GM12801 (cell line): Measurements from ENCODE around the gene MYADM.

Experiments
- TF ChIP-seq, protein P1 (sequence below): IDR thresholded peaks from one replicate; pipeline ENCODE4 v1.5.1; 2011; ENCODE audit warnings: control low read depth; ENCODE audit not compliant: insufficient read length; ENCODE audit errors: extremely low read depth

MYADM gene, protein sequence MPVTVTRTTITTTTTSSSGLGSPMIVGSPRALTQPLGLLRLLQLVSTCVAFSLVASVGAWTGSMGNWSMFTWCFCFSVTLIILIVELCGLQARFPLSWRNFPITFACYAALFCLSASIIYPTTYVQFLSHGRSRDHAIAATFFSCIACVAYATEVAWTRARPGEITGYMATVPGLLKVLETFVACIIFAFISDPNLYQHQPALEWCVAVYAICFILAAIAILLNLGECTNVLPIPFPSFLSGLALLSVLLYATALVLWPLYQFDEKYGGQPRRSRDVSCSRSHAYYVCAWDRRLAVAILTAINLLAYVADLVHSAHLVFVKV

DNA sequence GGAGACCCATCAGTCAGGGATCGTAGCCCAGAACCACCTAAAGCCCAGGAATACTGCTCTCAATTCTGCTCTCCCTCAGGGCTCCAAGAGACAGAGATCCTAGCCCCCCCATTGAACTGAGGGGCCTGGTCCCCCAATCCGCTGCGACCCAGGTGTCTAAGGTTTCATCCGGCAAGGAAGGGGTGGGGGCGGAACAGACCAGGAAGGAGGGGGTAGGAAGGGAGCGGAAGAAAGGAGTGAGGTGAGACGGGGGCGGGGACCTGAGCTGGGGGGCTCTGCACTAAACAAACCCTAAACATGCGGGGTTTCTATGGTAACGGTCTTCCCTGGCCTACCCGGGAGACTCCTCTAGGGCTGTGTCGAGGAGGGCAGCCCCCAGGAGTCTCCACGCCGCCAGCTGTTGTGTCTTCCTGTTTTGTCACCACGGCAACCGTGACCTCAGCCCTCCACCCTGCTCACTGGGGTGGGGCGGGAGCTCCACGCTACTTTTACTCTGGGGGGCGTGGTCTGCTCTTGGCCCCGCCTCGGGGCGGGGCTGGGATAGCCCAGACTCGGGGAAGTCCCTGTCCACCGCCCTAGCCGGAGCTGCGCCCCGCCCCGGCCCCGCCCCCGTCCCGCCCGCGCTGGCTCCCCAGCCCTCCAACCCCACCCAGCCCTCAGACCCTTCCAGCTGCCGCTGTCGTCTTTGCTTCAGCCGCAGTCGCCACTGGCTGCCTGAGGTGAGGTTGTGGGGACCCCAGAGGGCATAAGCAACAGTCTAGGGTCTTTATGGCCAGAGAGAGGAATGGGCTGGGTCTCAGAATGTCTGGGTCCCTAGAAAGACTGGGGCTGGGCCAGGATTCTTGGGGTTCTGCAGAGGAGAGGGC, at the start of gene MYADM:
Gene MYADM (plus strand): TSS at position 659 of the 866 bp plus-strand sequence. CDS start 5,647 bp downstream, outside the sequence.
- TF ChIP-seq, protein P1, sequence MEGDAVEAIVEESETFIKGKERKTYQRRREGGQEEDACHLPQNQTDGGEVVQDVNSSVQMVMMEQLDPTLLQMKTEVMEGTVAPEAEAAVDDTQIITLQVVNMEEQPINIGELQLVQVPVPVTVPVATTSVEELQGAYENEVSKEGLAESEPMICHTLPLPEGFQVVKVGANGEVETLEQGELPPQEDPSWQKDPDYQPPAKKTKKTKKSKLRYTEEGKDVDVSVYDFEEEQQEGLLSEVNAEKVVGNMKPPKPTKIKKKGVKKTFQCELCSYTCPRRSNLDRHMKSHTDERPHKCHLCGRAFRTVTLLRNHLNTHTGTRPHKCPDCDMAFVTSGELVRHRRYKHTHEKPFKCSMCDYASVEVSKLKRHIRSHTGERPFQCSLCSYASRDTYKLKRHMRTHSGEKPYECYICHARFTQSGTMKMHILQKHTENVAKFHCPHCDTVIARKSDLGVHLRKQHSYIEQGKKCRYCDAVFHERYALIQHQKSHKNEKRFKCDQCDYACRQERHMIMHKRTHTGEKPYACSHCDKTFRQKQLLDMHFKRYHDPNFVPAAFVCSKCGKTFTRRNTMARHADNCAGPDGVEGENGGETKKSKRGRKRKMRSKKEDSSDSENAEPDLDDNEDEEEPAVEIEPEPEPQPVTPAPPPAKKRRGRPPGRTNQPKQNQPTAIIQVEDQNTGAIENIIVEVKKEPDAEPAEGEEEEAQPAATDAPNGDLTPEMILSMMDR, result no peak

DNA sequence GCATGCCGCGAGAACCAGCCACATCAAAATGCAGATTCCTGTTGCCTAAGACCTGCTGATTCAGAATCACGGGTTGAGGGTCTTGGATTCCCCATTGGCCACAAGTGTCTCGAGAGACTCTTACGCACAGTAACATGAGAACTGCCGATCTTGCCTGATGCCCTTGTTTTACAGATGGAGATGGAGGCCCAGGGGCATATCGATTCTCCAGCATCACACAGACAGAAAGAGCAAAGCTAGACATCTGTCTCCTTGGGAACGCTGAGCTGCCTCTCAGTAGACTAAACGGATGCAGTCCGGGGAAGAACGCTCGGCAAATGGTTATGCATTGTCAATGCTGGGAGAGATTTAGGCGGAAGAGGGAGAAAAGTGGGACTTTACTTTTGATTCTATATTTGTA, 48.9 kb upstream of the MYADM start:
- TF ChIP-seq, protein P1, result no peak

DNA sequence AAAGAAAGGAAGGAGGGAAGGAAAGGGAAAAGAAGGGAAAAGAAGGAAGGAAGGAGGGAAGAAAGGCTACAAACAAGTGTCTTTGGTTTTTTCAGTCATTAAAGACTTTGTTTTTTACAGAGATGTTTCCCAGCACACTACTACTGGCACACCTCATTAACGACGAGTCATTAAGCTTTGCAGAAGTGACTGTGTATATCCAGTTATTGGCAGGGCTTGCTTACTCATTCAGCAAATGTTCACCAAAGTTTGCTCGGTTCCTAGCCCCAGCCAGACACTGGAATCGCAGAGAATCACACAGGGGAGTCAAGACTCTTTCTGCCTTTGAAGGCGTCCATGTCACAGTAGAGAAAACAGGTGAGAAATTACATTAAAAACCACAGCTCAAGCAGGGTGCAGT, 47.8 kb upstream of the MYADM start:
- TF ChIP-seq, protein P1, result no peak

DNA sequence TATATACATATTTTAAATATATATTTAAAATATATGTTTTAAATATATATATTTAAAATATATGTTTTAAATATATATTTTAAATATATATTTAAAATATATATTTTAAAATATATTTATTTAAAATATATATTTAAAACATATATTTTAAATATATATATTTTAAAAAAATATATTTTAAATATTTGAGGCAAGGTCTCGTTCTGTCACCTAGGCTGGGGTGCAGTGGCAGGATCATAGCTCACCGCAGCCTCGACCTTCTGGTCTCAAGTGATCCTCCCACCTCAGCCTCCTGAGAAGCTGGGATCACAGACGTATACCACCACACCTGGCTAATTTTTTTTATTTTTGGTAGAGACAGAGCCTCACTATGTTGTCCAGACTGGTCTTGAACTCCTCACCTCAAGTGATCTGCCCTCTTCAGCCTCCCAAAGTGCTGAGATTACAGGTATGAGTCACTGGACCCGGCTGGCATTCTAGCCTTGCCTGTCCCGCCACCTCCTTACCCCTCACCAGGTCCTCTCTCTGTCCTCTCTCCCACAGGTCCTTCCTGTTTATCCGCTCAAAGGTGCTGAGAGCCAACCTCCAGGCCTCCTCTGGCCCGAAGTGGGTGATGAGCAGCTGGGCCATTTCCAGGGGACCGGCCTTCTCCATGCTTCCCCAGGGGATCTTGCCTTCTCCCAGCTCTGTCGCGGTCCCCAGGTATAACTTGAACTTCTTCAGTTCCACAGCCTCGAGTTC, 44.1 kb upstream of the MYADM start:
- TF ChIP-seq, protein P1, result no peak

DNA sequence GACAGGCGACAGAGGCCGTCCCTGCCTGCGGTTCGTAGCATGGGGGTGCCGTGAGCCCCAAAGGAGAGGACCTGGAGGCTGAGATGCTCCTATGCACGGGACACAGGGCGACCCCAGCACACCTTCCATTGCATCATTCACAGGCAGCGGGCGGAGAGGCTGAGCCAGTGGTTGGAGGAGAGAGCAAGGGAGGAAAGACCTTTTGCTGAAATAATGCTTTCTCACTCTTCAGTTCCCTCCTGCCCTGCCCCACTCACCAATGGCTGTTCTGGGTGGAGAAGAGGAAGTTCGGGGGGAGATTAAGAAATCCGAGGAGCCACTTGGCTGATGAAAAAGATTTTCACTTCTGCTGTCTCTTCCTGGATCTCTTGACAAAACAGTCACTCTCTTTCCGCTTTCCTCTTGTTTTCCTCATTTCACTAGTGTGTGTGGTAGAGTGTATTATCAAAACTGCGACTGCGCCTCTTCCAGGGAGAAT, 43.5 kb upstream of the MYADM start, which contains the start of gene NLRP12:
Gene NLRP12 (minus strand): TSS at position 181 of the 478 bp plus-strand sequence. CDS start 140 bp downstream, at position 41.
- TF ChIP-seq, protein P1, result no peak

DNA sequence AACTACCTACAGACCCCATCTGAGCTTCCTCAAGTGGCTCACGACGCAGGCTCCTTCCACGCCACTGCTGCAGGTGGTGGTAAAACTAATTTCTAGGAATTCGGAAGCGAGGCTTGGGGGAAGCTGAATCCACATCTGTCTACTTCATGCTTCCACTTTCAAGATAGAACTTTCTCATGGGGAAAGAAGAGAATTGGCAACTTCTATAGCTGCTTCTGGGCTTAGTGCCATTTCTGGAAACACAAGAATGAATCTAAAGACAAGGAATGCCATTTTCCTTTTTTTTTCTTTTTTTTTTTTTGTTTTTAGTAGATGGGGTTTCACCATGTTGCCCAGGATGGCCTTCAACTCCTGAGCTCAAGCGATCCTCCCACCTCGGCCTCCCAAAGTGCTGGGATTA, 40.8 kb upstream of the MYADM start:
- TF ChIP-seq, protein P1, result no peak

DNA sequence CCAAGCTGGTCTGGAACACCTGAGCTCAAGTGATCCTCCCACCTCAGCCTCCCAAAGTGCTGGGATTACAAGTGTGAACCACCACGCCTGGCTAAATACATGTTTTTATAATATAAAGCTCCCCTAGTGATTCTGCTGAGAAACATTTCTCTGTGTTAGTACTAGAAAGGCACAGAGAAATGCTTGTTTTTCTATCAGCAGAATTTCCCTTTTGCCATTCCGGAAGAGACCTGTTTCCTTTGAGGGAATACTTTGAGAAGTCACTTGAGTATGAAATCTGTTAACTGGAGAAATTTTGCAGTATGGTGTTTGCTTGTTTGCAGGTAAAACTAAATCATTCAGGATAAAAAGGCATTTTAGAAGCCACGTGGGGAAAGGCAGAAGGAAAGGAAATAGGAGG, 39.2 kb upstream of the MYADM start:
- TF ChIP-seq, protein P1, result no peak
